Transverse colon (tissue), 3 donors: ENCODE results near the gene LIPE.

ENCODE experiments used
- CTCF ChIP-seq, 5 experiments: fragments of 200-600 bp in 3 of 5; fragments of 450-650 bp in 2 of 5; sonication (generic) in 3 of 5; IDR thresholded peaks; 1 replicate in 2 of 5; 2 replicates in 3 of 5; pipeline ENCODE4 v1.5.1; 2016 to 2017; ENCODE audit warnings: antibody characterized with exemption in 5 of 5, inconsistent platforms in 3 of 5, mild to moderate bottlenecking in 2 of 5, moderate library complexity in 1 of 5
- POLR2A ChIP-seq: fragments of 450-650 bp; IDR thresholded peaks from one replicate; pipeline ENCODE4 v1.6.1; 2016; ENCODE audit warnings: antibody characterized with exemption, mild to moderate bottlenecking, moderate library complexity

GRCh38 chr19:42403586-42403985, 23.6 kb downstream of the LIPE start:
- TF ChIP-seq POLR2A (no peak), CTCF (IDR thresholded peaks at IDR 0.05) (no peak)
